ENCODE measurements around the gene HMGB4. TPM values are rescaled to one million over a fixed set of nuclear protein-coding genes. Genes with fewer than 3 reads are reported as not detected.

The HMGB4 gene
- total RNA-seq, 1 donor from 2014 or later = not detected

GRCh38 chr1:33880305-33880704, 16.4 kb downstream of the HMGB4 start:
- Mint-ChIP-seq H3K36me3 (ENCODE audit: low read depth, unreplicated experiment) (no peaks in the 10 kb centered on the region), H3K9me3 (ENCODE audit: unreplicated experiment) (no peaks in the 10 kb centered on the region), H3K27ac (ENCODE audit: unreplicated experiment) (no peak overlapping the region), H3K4me1 (ENCODE audit: unreplicated experiment) (no peaks in the 10 kb centered on the region), H3K27me3 (ENCODE audit: unreplicated experiment) (peaks cover 1% of the 10 kb centered on the region), H3K4me3 (ENCODE audit: unreplicated experiment) (no peak overlapping the region)
- no peak for DNase-seq (ENCODE audit: low spot score)
- TF ChIP-seq CTCF (IDR thresholded peaks at IDR 0.05; ENCODE audit: unreplicated experiment) = no peak

GRCh38 chr1:33886496-33886895, 22.6 kb downstream of the HMGB4 start:
- no peak for DNase-seq (ENCODE audit: low spot score)
- H3K4me3 Mint-ChIP-seq (ENCODE audit: unreplicated experiment) = no peak overlapping the region

GRCh38 chr1:33893147-33893830, 29.4 kb downstream of the HMGB4 start:
- Mint-ChIP-seq H3K9me3 (ENCODE audit: unreplicated experiment) (no peaks in the 10 kb centered on the region), H3K36me3 (ENCODE audit: low read depth, unreplicated experiment) (no peaks in the 10 kb centered on the region), H3K27me3 (ENCODE audit: unreplicated experiment) (no peaks in the 10 kb centered on the region), H3K4me3 (ENCODE audit: unreplicated experiment) (no peak overlapping the region), H3K4me1 (ENCODE audit: unreplicated experiment) (no peaks in the 10 kb centered on the region), H3K27ac (ENCODE audit: unreplicated experiment) (no peak overlapping the region)
- no peak for TF ChIP-seq CTCF (IDR thresholded peaks at IDR 0.05; ENCODE audit: unreplicated experiment)
- DNase-seq (ENCODE audit: low spot score) = no peak

More at GRCh38 chr1:33886496-33886895, 22.6 kb downstream of the HMGB4 start:
- Mint-ChIP-seq H3K36me3 (ENCODE audit: low read depth, unreplicated experiment) (no peaks in the 10 kb centered on the region), H3K9me3 (ENCODE audit: unreplicated experiment) (no peaks in the 10 kb centered on the region), H3K27me3 (ENCODE audit: unreplicated experiment) (peaks cover 1% of the 10 kb centered on the region), H3K27ac (ENCODE audit: unreplicated experiment) (no peak overlapping the region), H3K4me1 (ENCODE audit: unreplicated experiment) (no peaks in the 10 kb centered on the region)
- TF ChIP-seq CTCF (IDR thresholded peaks at IDR 0.05; ENCODE audit: unreplicated experiment) = no peak

GRCh38 chr1:33895396-33895795, 31.5 kb downstream of the HMGB4 start:
- Mint-ChIP-seq H3K4me1 (ENCODE audit: unreplicated experiment) (no peaks in the 10 kb centered on the region), H3K4me3 (ENCODE audit: unreplicated experiment) (no peak overlapping the region), H3K27ac (ENCODE audit: unreplicated experiment) (no peak overlapping the region), H3K27me3 (ENCODE audit: unreplicated experiment) (no peaks in the 10 kb centered on the region), H3K9me3 (ENCODE audit: unreplicated experiment) (no peaks in the 10 kb centered on the region), H3K36me3 (ENCODE audit: low read depth, unreplicated experiment) (no peaks in the 10 kb centered on the region)
- no peak for TF ChIP-seq CTCF (IDR thresholded peaks at IDR 0.05; ENCODE audit: unreplicated experiment)
- DNase-seq (ENCODE audit: low spot score) = no peak

- no peak overlapping the region for H3K27ac Mint-ChIP-seq (ENCODE audit: unreplicated experiment)
- H3K4me3 Mint-ChIP-seq (ENCODE audit: unreplicated experiment) = no peak overlapping the region
- no peaks in the 10 kb centered on the region for H3K36me3 Mint-ChIP-seq (ENCODE audit: low read depth, unreplicated experiment)
- no peak for TF ChIP-seq CTCF (IDR thresholded peaks at IDR 0.05; ENCODE audit: unreplicated experiment)
- no peaks in the 10 kb centered on the region for H3K27me3 Mint-ChIP-seq (ENCODE audit: unreplicated experiment)
- H3K9me3 Mint-ChIP-seq (ENCODE audit: unreplicated experiment) = no peaks in the 10 kb centered on the region
- no peaks in the 10 kb centered on the region for H3K4me1 Mint-ChIP-seq (ENCODE audit: unreplicated experiment)
- no peak for DNase-seq (ENCODE audit: low spot score)
Observed at GRCh38 chr1:33895976-33896375, 32.1 kb downstream of the HMGB4 start.

Data from endothelial cell (in vitro differentiated cells).